ENCODE measurements around the gene SMG1.
"Not testable (repeated sequence)": the region's sequence is repeated elsewhere in the genome, so short reads cannot be mapped to it uniquely, and the experiment has no call there.

The SMG1 gene

GRCh38 chr16:18923124-18923523 is 3.1 kb downstream of the SMG1 start:
- not testable (repeated sequence) for H3K27me3 Mint-ChIP-seq (ENCODE audit: low read depth); DNase-seq (ENCODE audit: low spot score); H3K9me3 Mint-ChIP-seq
- H3K27ac Mint-ChIP-seq = peak overlapping the region; percentile 90
- H3K36me3 Mint-ChIP-seq (ENCODE audit: low read depth) = peaks cover 20% of the 10 kb centered on the region
- peaks cover 24% of the 10 kb centered on the region for H3K4me1 Mint-ChIP-seq (ENCODE audit: low read depth)
- peak overlapping the region; percentile 94 for H3K4me3 Mint-ChIP-seq

GRCh38 chr16:18909585-18909984 is 16.6 kb downstream of the SMG1 start:
- not testable (repeated sequence) for H3K4me3 Mint-ChIP-seq; DNase-seq (ENCODE audit: low spot score); H3K9me3 Mint-ChIP-seq; H3K27me3 Mint-ChIP-seq (ENCODE audit: low read depth); H3K27ac Mint-ChIP-seq
- Mint-ChIP-seq H3K36me3 (ENCODE audit: low read depth) (peaks cover 19% of the 10 kb centered on the region), H3K4me1 (ENCODE audit: low read depth) (peaks cover 21% of the 10 kb centered on the region)

- Mint-ChIP-seq H3K36me3 (ENCODE audit: low read depth) (peaks cover 19% of the 10 kb centered on the region), H3K4me1 (ENCODE audit: low read depth) (peaks cover 21% of the 10 kb centered on the region)
- DNase-seq (ENCODE audit: low spot score); H3K27me3 Mint-ChIP-seq (ENCODE audit: low read depth); H3K27ac Mint-ChIP-seq; H3K9me3 Mint-ChIP-seq; H3K4me3 Mint-ChIP-seq: not testable (repeated sequence)
Measured at GRCh38 chr16:18908716-18909115, 17.5 kb downstream of the SMG1 start.

- H3K4me3 Mint-ChIP-seq; H3K27me3 Mint-ChIP-seq (ENCODE audit: low read depth); DNase-seq (ENCODE audit: low spot score); H3K9me3 Mint-ChIP-seq: not testable (repeated sequence)
- Mint-ChIP-seq H3K4me1 (ENCODE audit: low read depth) (peaks cover 38% of the 10 kb centered on the region), H3K27ac (peak overlapping the region; percentile 52), H3K36me3 (ENCODE audit: low read depth) (peaks cover 17% of the 10 kb centered on the region)
Measured at GRCh38 chr16:18902778-18903177, 23.4 kb downstream of the SMG1 start.

GRCh38 chr16:18902044-18902443 is 24.2 kb downstream of the SMG1 start:
- not testable (repeated sequence) for DNase-seq (ENCODE audit: low spot score); H3K27me3 Mint-ChIP-seq (ENCODE audit: low read depth); H3K27ac Mint-ChIP-seq; H3K9me3 Mint-ChIP-seq; H3K4me3 Mint-ChIP-seq
- H3K4me1 Mint-ChIP-seq (ENCODE audit: low read depth) = peaks cover 38% of the 10 kb centered on the region
- H3K36me3 Mint-ChIP-seq (ENCODE audit: low read depth) = peaks cover 16% of the 10 kb centered on the region

- H3K27me3 Mint-ChIP-seq (ENCODE audit: low read depth); H3K9me3 Mint-ChIP-seq; H3K27ac Mint-ChIP-seq; DNase-seq (ENCODE audit: low spot score); H3K4me3 Mint-ChIP-seq: not testable (repeated sequence)
- H3K4me1 Mint-ChIP-seq (ENCODE audit: low read depth) = peaks cover 35% of the 10 kb centered on the region
- peaks cover 14% of the 10 kb centered on the region for H3K36me3 Mint-ChIP-seq (ENCODE audit: low read depth)
Measured at GRCh38 chr16:18901194-18901593, 25.0 kb downstream of the SMG1 start.

GRCh38 chr16:18884456-18884855 is 41.8 kb downstream of the SMG1 start:
- H3K27me3 Mint-ChIP-seq (ENCODE audit: low read depth); H3K4me1 Mint-ChIP-seq (ENCODE audit: low read depth); H3K9me3 Mint-ChIP-seq; H3K27ac Mint-ChIP-seq; H3K4me3 Mint-ChIP-seq; DNase-seq (ENCODE audit: low spot score): not testable (repeated sequence)
- H3K36me3 Mint-ChIP-seq (ENCODE audit: low read depth) = peaks cover 25% of the 10 kb centered on the region

- H3K4me1 Mint-ChIP-seq (ENCODE audit: low read depth); H3K27me3 Mint-ChIP-seq (ENCODE audit: low read depth); H3K9me3 Mint-ChIP-seq; H3K4me3 Mint-ChIP-seq; DNase-seq (ENCODE audit: low spot score); H3K27ac Mint-ChIP-seq: not testable (repeated sequence)
- peaks cover 42% of the 10 kb centered on the region for H3K36me3 Mint-ChIP-seq (ENCODE audit: low read depth)
Measured at GRCh38 chr16:18877734-18878133, 48.5 kb downstream of the SMG1 start.

- not testable (repeated sequence) for H3K4me1 Mint-ChIP-seq (ENCODE audit: low read depth); DNase-seq (ENCODE audit: low spot score); H3K9me3 Mint-ChIP-seq; H3K27ac Mint-ChIP-seq; H3K27me3 Mint-ChIP-seq (ENCODE audit: low read depth); H3K4me3 Mint-ChIP-seq
- H3K36me3 Mint-ChIP-seq (ENCODE audit: low read depth) = peaks cover 40% of the 10 kb centered on the region
Measured at GRCh38 chr16:18877259-18877658, 48.9 kb downstream of the SMG1 start.

- H3K27me3 Mint-ChIP-seq (ENCODE audit: low read depth); H3K4me3 Mint-ChIP-seq; H3K27ac Mint-ChIP-seq; DNase-seq (ENCODE audit: low spot score); H3K9me3 Mint-ChIP-seq; H3K4me1 Mint-ChIP-seq (ENCODE audit: low read depth): not testable (repeated sequence)
- peaks cover 43% of the 10 kb centered on the region for H3K36me3 Mint-ChIP-seq (ENCODE audit: low read depth)
Measured at GRCh38 chr16:18876301-18876700, 49.9 kb downstream of the SMG1 start.

- peaks cover 20% of the 10 kb centered on the region for H3K4me1 Mint-ChIP-seq (ENCODE audit: low read depth)
- H3K27ac Mint-ChIP-seq = peak overlapping the region; percentile 63
- not testable (repeated sequence) for H3K27me3 Mint-ChIP-seq (ENCODE audit: low read depth); DNase-seq (ENCODE audit: low spot score); H3K4me3 Mint-ChIP-seq; H3K9me3 Mint-ChIP-seq
- H3K36me3 Mint-ChIP-seq (ENCODE audit: low read depth) = peaks cover 52% of the 10 kb centered on the region
Measured at GRCh38 chr16:18869043-18869771, 57.0 kb downstream of the SMG1 start.

GRCh38 chr16:18866277-18866823 is 59.9 kb downstream of the SMG1 start:
- H3K9me3 Mint-ChIP-seq; H3K4me3 Mint-ChIP-seq; DNase-seq (ENCODE audit: low spot score); H3K27me3 Mint-ChIP-seq (ENCODE audit: low read depth); H3K27ac Mint-ChIP-seq: not testable (repeated sequence)
- Mint-ChIP-seq H3K36me3 (ENCODE audit: low read depth) (peaks cover 59% of the 10 kb centered on the region), H3K4me1 (ENCODE audit: low read depth) (peaks cover 31% of the 10 kb centered on the region)

- H3K4me3 Mint-ChIP-seq; H3K27me3 Mint-ChIP-seq (ENCODE audit: low read depth); DNase-seq (ENCODE audit: low spot score); H3K9me3 Mint-ChIP-seq: not testable (repeated sequence)
- peak overlapping the region; percentile 28 for H3K27ac Mint-ChIP-seq
- H3K36me3 Mint-ChIP-seq (ENCODE audit: low read depth) = peaks cover 51% of the 10 kb centered on the region
- peaks cover 25% of the 10 kb centered on the region for H3K4me1 Mint-ChIP-seq (ENCODE audit: low read depth)
Measured at GRCh38 chr16:18862891-18863290, 63.3 kb downstream of the SMG1 start.

GRCh38 chr16:18855196-18855595 is 71.0 kb downstream of the SMG1 start:
- H3K27me3 Mint-ChIP-seq (ENCODE audit: low read depth) = no peaks in the 10 kb centered on the region
- H3K36me3 Mint-ChIP-seq (ENCODE audit: low read depth) = peaks cover 60% of the 10 kb centered on the region
- peaks cover 11% of the 10 kb centered on the region for H3K4me1 Mint-ChIP-seq (ENCODE audit: low read depth)
- no peak overlapping the region for H3K4me3 Mint-ChIP-seq
- no peak overlapping the region for H3K27ac Mint-ChIP-seq
- no peak for DNase-seq (ENCODE audit: low spot score)
- no peaks in the 10 kb centered on the region for H3K9me3 Mint-ChIP-seq

GRCh38 chr16:18853694-18854093 is 72.5 kb downstream of the SMG1 start:
- Mint-ChIP-seq H3K9me3 (no peaks in the 10 kb centered on the region), H3K4me3 (no peak overlapping the region), H3K36me3 (ENCODE audit: low read depth) (peaks cover 67% of the 10 kb centered on the region), H3K27me3 (ENCODE audit: low read depth) (no peaks in the 10 kb centered on the region), H3K27ac (no peak overlapping the region), H3K4me1 (ENCODE audit: low read depth) (peaks cover 10% of the 10 kb centered on the region)
- no peak for DNase-seq (ENCODE audit: low spot score)

Data from T-helper 2 cell treated with Interferon-gamma antibody and Interleukin-4, amounts not matched to agents 5 μg/mL and 100 μg/mL, for 36 hours (primary cell).